ENCODE results near the gene AP1G1. TPM values are rescaled to one million over a fixed set of nuclear protein-coding genes. Genes with fewer than 3 reads are reported as not detected.
A peak's percentile ranks its signal among the peaks of the same experiment; 100 is the strongest.
"Not testable (repeated sequence)": the region's sequence is repeated elsewhere in the genome, so short reads cannot be mapped to it uniquely, and the experiment has no call there.

AP1G1 gene
- total RNA-seq, 2 experiments from 2014 or later = 57.9 to 89.7 TPM

- Histone ChIP-seq H3K27ac (ENCODE audit: low read depth, low read length, poor library complexity, severe bottlenecking) (no peak overlapping the region), H3K4me3 (ENCODE audit: low read depth, low read length, poor library complexity, severe bottlenecking) (no peak overlapping the region), H4K20me1 (ENCODE audit: insufficient read depth, low read length) (peaks cover 17% of the 10 kb centered on the region; the same call in 1 of the 2 replicates), H3K9me3 (ENCODE audit: low read length) (no peaks in the 10 kb centered on the region), H3K79me2 (ENCODE audit: insufficient read depth, low read depth, low read length) (peaks cover 24% of the 10 kb centered on the region), H3K4me2 (ENCODE audit: low read length) (no peak overlapping the region), H3K4me1 (ENCODE audit: insufficient read depth, low read length, poor library complexity, severe bottlenecking) (peaks cover 22% of the 10 kb centered on the region), H3K36me3 (ENCODE audit: insufficient read depth, low read length) (peaks cover 6% of the 10 kb centered on the region; the same call in 1 of the 2 replicates), H2AFZ (ENCODE audit: low read length) (no peak overlapping the region), H3K9me2 (ENCODE audit: insufficient read depth, low read length) (no peaks in the 10 kb centered on the region)
- CTCF ChIA-PET (ENCODE audit: unreplicated experiment) = interaction anchor here (0.7 kb wide), 1 partner anchor 17 kb away, joined by 3 read pairs; no protein-coding TSS in a partner anchor
- TF ChIP-seq EZH2phosphoT487 (IDR thresholded peaks at IDR 0.05; ENCODE audit: borderline replicate concordance, low read depth, low read length) = no peak
- TF ChIP-seq CTCF (conservative IDR thresholded peaks at IDR 0.05; ENCODE audit: low read length) = no peak
- DNase-seq (ENCODE audit: low spot score) = no peak
- intact Hi-C loops (cut with micrococcal nuclease; ENCODE audit: unreplicated experiment) = no loop called here
- POLR2A ChIA-PET = interaction anchor here (0.5 to 1.1 kb wide), 3 partner anchors 12 to 102 kb away, joined by 3 to 4 read pairs (median 3); no protein-coding TSS in a partner anchor
- BruUV-seq (replicated peaks) = no TSS peak
These were observed 2.7 kb upstream of the AP1G1 start for GRCh38 chr16:71811261-71811803.

GRCh38 chr16:71810155-71810530 lies 1.5 kb upstream of the AP1G1 start:
- DNase-seq (ENCODE audit: low spot score); H3K27ac ChIP-seq (ENCODE audit: low read depth, low read length, poor library complexity, severe bottlenecking); H3K9me2 ChIP-seq (ENCODE audit: insufficient read depth, low read length); H3K4me3 ChIP-seq (ENCODE audit: low read depth, low read length, poor library complexity, severe bottlenecking); BruUV-seq (replicated peaks); H3K9me3 ChIP-seq (ENCODE audit: low read length); CTCF ChIA-PET (ENCODE audit: unreplicated experiment); intact Hi-C loops (cut with micrococcal nuclease; ENCODE audit: unreplicated experiment); H2AFZ ChIP-seq (ENCODE audit: low read length): not testable (repeated sequence)
- peaks cover 10% of the 10 kb centered on the region; the same call in 1 of the 2 replicates for H3K36me3 ChIP-seq (ENCODE audit: insufficient read depth, low read length)
- H4K20me1 ChIP-seq (ENCODE audit: insufficient read depth, low read length) = peaks cover 18% of the 10 kb centered on the region; the same call in 1 of the 2 replicates
- POLR2A ChIA-PET = interaction anchor here (1.1 kb wide), 1 partner anchor 287 kb away, joined by 3 read pairs; no protein-coding TSS in a partner anchor
- H3K4me1 ChIP-seq (ENCODE audit: insufficient read depth, low read length, poor library complexity, severe bottlenecking) = peaks cover 23% of the 10 kb centered on the region
- peak overlapping the region; percentile 92; the same call in 1 of the 2 replicates for H3K4me2 ChIP-seq (ENCODE audit: low read length)
- peaks cover 36% of the 10 kb centered on the region for H3K79me2 ChIP-seq (ENCODE audit: insufficient read depth, low read depth, low read length)

GRCh38 chr16:71807905-71808592 lies 585 bp downstream of the AP1G1 start:
- POLR2A ChIA-PET = interaction anchor here (0.5 to 2.1 kb wide), 7 partner anchors 9 to 168 kb away, joined by 3 to 7 read pairs (median 3); no protein-coding TSS in a partner anchor
- Histone ChIP-seq H3K36me3 (ENCODE audit: insufficient read depth, low read length) (peaks cover 30% of the 10 kb centered on the region), H3K4me2 (ENCODE audit: low read length) (peak overlapping the region; percentile 98), H2AFZ (ENCODE audit: low read length) (peak overlapping the region; percentile 90; the same call in 1 of the 2 replicates), H3K27ac (ENCODE audit: low read depth, low read length, poor library complexity, severe bottlenecking) (peak overlapping the region; percentile 85), H3K9me3 (ENCODE audit: low read length) (no peaks in the 10 kb centered on the region), H4K20me1 (ENCODE audit: insufficient read depth, low read length) (peaks cover 18% of the 10 kb centered on the region; the same call in 1 of the 2 replicates), H3K79me2 (ENCODE audit: insufficient read depth, low read depth, low read length) (peaks cover 57% of the 10 kb centered on the region), H3K4me1 (ENCODE audit: insufficient read depth, low read length, poor library complexity, severe bottlenecking) (peaks cover 23% of the 10 kb centered on the region), H3K9me2 (ENCODE audit: insufficient read depth, low read length) (no peaks in the 10 kb centered on the region), H3K4me3 (ENCODE audit: low read depth, low read length, poor library complexity, severe bottlenecking) (peak overlapping the region; percentile 98)
- BruUV-seq (replicated peaks) = no TSS peak
- DNase-seq (ENCODE audit: low spot score) = no peak
- CTCF ChIA-PET (ENCODE audit: unreplicated experiment) = no interaction called here
- TF ChIP-seq CTCF (conservative IDR thresholded peaks at IDR 0.05; ENCODE audit: low read length) (no peak), EZH2phosphoT487 (IDR thresholded peaks at IDR 0.05; ENCODE audit: borderline replicate concordance, low read depth, low read length) (no peak)
- intact Hi-C loops (cut with micrococcal nuclease; ENCODE audit: unreplicated experiment) = loop anchor here (2.0 to 5.0 kb wide), 4 partner anchors 75 to 153 kb away; partner anchors contain the start of genes IST1 and PHLPP2

All from OCI-LY7 (cell line).